Pancreas (tissue), 10 donors: Measurements from ENCODE around the gene DUOX1. TPM values are rescaled to one million over a fixed set of nuclear protein-coding genes. Genes with fewer than 3 reads are reported as not detected.

Experiments
- ATAC-seq, 4 donors: fragments of 200-7000 bp; cut with Tn5 transposase; one replicate each; pipeline versions ENCODE4 v1.8.0 to v1.9.1; 2020; ENCODE audit warnings: mild to moderate bottlenecking in 4 of 4, moderate library complexity in 4 of 4
- DNase-seq, 6 donors: peaks; one replicate each; pipeline ENCODE4 v3.0.0-alpha.2; 2020
- FAIRE-seq: peaks from 2 replicates; lab custom pipeline; 2012; peaks lifted over from hg19 to GRCh38; lab: Jason Lieb, UNC
- H3K27ac ChIP-seq, 4 donors: fragments of 200-600 bp; sonication (generic); 1 replicate in 3 of 4; 2 replicates in 1 of 4; pipeline versions ENCODE4 v1.5.0 to v1.8.0; 2020
- H3K27me3 ChIP-seq, 4 donors: fragments of 200-600 bp; one replicate each; pipeline ENCODE4 v1.8.0; 2021
- H3K36me3 ChIP-seq, 3 donors: fragments of 200-600 bp; sonication (generic) in 1 of 3; one replicate each; pipeline versions ENCODE4 v1.5.0 to v1.8.0; 2020 to 2021
- H3K4me1 ChIP-seq, 3 donors: fragments of 200-600 bp; one replicate each; pipeline ENCODE4 v1.8.0; 2021
- H3K4me3 ChIP-seq, 4 donors: fragments of 200-600 bp; sonication (generic) in 2 of 4; one replicate each; pipeline versions ENCODE4 v1.5.0 to v1.8.0; 2020 to 2021
- H3K9me3 ChIP-seq, 4 donors: fragments of 200-600 bp; one replicate each; pipeline ENCODE4 v1.8.0; 2021
- WGBS, 2 donors: extraction: QIAGEN DNeasy Blood & Tissue Kit; methylation state at CpG; one replicate each; pipeline ENCODE4 v1.1.7; 2013; 5-methylcytosine and 5-hydroxymethylcytosine counted together
- intact Hi-C, 3 donors: fragments of 100-400 bp; cut with DNase I; formaldehyde crosslinking; loops; one replicate each; pipeline versions ENCODE4 v1.11.1 to v1.14.2; 2022
- polyA plus RNA-seq, 2 donors: library from polyadenylated mRNA; stranded (reverse); fragments of 200-250 nt; gene quantifications; one replicate each; pipeline ENCODE4 v1.2.3, GENCODE V29; 2013
- total RNA-seq, 6 donors: library from RNA; stranded (reverse); fragmentation: NEBNext Ultra II Directional in 4 of 6; extraction: Animal tissue kit (Norgen Biotek cat#: 25700) in 4 of 6; gene quantifications; one replicate each; pipeline versions ENCODE4 v1.2.1 to v1.2.4, GENCODE V29; 2021 to 2023
- TF ChIP-seq, protein P1 (sequence below), 4 donors: fragments of 200-600 bp; sonication (generic) in 3 of 4; IDR thresholded peaks; one replicate each; pipeline versions ENCODE4 v1.5.0 to v1.8.0; 2021; ENCODE audit warnings: antibody characterized with exemption in 4 of 4
- donor health status: healthy with polysubstance abuse.
- donor health status: DM: no; HTN: no; CAD: no; lungs with moderate emphysema.
- donor health status: DM: no; HTN: no; CAD: no.
- donor health status: control.
- donor health status: control.
- donor health status: Bipolar disorder and iron deficiency.
- donor health status: DM: yes; HTN: yes; CAD: no.
- donor health status: DM: no; HTN: no; CAD: no.
- donor health status: DM: no; HTN: no; CAD: no.
- donor health status: DM: yes; HTN: yes; CAD: no.

Gene DUOX1
- total and polyA plus RNA-seq, 8 donors, result 0.14 to 0.97 (median 0.42) TPM

DNA sequence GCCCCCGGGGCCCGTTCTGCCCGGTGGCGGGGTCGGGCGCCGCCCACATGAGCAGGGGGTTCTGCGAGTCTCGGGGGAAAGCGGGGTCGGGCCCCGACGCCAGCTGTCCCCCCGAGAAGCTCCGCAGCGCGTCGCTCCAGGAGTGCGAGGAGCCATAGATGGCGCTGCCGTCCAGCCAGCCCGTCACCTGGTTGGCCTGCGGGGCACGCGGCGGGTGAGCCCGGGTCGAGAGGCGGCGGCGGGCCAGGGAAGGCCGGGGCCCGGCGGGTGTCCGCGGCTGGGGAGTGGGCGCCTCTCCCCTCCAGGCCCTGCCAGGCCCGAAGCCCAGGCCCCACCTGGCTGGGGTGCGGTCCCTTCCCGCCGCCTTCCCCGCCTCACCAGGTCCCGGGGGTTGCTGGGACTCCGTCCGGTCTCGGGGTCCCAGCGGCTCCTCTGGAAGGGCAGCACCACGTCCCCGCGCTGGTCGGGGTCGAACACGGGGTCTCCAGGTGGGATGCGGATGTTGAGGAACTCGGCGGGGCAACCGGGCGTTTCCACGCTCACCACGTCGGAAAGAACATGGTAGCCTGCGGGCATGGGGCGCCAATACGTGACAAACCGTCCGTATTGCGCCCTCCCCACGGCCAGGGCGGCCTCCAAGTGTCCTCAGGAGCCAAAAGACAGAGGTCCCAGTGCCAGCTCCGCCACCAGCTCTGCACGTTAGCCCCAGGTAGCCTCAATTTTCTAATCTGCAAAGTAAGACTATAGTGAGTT is 18.2 kb upstream of the DUOX1 start:
- FAIRE-seq (no peak), DNase-seq (no peak), ATAC-seq (peak in 2 of 4 donors; percentile 36 to 37)
- no peak overlapping the region for H3K27ac ChIP-seq
- no peaks in the 10 kb centered on the region for H3K9me3 ChIP-seq
- WGBS, 2 donors, result 8 to 9% methylated on average over 56 to 71 of the region's 71 CpGs
- peak overlapping the region in 1 of 4 donors; percentile 35 for H3K4me3 ChIP-seq
- H3K27me3 ChIP-seq, result peaks cover 0 to 19% (median 3%) of the 10 kb centered on the region in 4 donors
- intact Hi-C loops, result loop anchor here in 1 of 3 donors (10.0 kb wide), 1 partner anchor 157 kb away; the partner anchor contains the start of gene TERB2
- H3K4me1 ChIP-seq, result peaks cover 0 to 3% (median 0%) of the 10 kb centered on the region in 3 donors
- TF ChIP-seq, protein P1, sequence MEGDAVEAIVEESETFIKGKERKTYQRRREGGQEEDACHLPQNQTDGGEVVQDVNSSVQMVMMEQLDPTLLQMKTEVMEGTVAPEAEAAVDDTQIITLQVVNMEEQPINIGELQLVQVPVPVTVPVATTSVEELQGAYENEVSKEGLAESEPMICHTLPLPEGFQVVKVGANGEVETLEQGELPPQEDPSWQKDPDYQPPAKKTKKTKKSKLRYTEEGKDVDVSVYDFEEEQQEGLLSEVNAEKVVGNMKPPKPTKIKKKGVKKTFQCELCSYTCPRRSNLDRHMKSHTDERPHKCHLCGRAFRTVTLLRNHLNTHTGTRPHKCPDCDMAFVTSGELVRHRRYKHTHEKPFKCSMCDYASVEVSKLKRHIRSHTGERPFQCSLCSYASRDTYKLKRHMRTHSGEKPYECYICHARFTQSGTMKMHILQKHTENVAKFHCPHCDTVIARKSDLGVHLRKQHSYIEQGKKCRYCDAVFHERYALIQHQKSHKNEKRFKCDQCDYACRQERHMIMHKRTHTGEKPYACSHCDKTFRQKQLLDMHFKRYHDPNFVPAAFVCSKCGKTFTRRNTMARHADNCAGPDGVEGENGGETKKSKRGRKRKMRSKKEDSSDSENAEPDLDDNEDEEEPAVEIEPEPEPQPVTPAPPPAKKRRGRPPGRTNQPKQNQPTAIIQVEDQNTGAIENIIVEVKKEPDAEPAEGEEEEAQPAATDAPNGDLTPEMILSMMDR (IDR thresholded peaks at IDR 0.05), result no peak
- no peaks in the 10 kb centered on the region for H3K36me3 ChIP-seq

DNA sequence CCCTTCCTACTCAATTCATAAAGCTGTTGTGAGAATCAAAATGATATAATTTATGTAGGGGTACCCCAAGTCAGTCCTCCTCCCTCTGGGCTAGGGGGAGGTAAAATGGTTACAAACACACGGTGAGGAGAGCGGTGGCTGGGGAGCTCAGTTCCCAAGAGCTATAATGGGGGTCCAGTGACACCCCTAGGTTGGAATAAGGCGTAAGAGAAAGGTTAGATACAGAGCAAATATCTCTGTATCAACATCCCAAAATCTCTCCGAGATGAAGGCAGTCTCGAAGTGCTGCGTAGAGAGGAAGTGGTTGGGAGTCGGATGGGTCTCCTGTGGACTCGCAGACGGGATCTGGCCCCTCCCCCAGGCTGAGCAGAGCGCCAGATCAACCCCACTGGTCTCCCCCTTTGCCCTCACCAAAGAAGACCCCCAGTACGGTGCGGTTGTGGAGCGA is 17.6 kb upstream of the DUOX1 start:
- Histone ChIP-seq H3K27me3 (peaks cover 0 to 20% (median 7%) of the 10 kb centered on the region in 4 donors), H3K4me1 (peaks cover 0 to 7% (median 0%) of the 10 kb centered on the region in 3 donors), H3K9me3 (no peaks in the 10 kb centered on the region), H3K27ac (no peak overlapping the region), H3K4me3 (peak overlapping the region in 2 of 4 donors; percentile 5 to 35), H3K36me3 (no peaks in the 10 kb centered on the region)
- intact Hi-C loops, result loop anchor here in 1 of 3 donors (10.0 kb wide), 1 partner anchor 157 kb away; the partner anchor contains the start of gene TERB2
- DNase-seq (no peak), ATAC-seq (peak in 1 of 4 donors; percentile 3), FAIRE-seq (no peak)
- TF ChIP-seq, protein P1 (IDR thresholded peaks at IDR 0.05), result no peak
- 10% methylated on average over 12 to 13 of the region's 13 CpGs for WGBS, 2 donors

DNA sequence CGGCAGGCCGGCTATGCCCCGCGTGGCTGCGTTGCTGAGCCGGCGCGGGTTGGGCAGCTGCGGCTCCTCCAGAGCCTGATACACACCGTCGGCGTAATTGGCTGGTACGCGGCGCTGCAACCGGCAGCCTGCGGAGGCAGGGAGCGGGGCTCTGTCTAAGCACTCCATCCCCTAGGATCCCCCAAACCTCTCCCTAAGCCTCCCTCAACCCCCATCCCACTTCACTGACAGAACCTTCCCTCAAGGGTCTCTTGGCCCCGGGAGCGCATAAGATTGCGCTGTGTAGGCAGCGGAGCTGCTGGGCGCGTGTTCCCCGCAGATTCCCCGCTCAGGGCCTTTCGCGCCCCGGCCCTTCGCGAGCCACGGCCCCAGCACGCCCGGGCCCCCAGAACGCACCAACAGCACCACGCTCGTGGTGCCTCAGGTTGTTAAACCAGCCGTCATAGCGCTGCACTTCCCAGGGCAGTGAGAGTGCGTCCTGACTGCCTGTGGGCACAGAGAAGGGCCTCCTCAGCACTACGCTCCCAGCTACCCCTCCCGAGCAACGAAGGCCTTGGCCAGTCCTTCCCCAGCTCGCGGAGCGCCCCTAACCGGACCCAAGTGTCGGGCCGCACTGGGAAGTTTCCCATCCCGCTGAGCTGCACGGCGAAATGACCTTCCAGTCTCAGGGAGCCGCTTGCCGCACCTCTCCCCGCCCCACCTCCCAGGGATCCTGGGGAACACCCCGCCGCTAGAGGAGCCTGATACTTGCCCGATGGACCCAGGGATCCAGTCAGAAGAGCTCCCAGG is 17.0 kb upstream of the DUOX1 start:
- no peaks in the 10 kb centered on the region for H3K9me3 ChIP-seq
- peaks cover 0 to 25% (median 7%) of the 10 kb centered on the region in 4 donors for H3K27me3 ChIP-seq
- peak in 3 of 4 donors; percentile 24 to 35 (median 35) for ATAC-seq
- no peak for FAIRE-seq
- H3K4me1 ChIP-seq, result peaks cover 0 to 7% (median 0%) of the 10 kb centered on the region in 3 donors
- intact Hi-C loops, result loop anchor here in 1 of 3 donors (10.0 kb wide), 1 partner anchor 158 kb away; the partner anchor contains the start of gene TERB2
- H3K27ac ChIP-seq, result no peak overlapping the region
- no peaks in the 10 kb centered on the region for H3K36me3 ChIP-seq
- 2% methylated on average over 56 to 58 of the region's 58 CpGs for WGBS, 2 donors
- peak overlapping the region in 2 of 4 donors; percentile 5 to 35 for H3K4me3 ChIP-seq
- no peak for DNase-seq
- TF ChIP-seq, protein P1 (IDR thresholded peaks at IDR 0.05), result no peak

DNA sequence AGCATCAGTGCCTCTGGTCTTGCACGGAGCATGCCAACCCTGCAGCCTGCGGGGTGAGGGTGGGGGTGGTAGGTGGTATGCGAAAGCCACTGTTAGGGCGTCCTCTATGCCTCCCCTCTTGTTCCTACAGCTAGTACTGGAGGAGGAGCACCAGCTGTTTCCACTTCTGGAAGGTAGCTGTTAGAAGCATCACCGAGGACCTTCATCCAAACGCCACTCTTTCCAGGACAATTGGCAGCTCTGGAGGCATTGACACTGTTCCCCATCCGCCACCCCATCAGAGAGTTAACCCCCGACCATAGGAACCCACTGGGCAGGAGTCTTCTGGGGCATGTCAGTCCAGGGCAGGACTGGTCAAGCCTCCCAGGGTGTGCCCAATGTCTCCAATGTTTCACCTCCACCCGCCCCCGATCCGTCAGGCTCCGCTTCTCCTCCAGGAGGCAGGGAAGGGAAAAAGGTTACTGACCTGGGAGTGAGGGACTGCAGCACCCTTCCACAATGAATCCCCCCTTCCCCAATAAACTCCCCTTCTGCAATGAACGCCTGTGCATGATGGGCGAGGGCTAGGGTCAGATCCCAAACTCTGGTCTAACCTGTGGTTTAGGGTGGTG is 16.3 kb upstream of the DUOX1 start:
- Histone ChIP-seq H3K27ac (no peak overlapping the region), H3K27me3 (peaks cover 0 to 26% (median 7%) of the 10 kb centered on the region in 4 donors), H3K36me3 (no peaks in the 10 kb centered on the region), H3K9me3 (no peaks in the 10 kb centered on the region), H3K4me3 (peak overlapping the region in 1 of 4 donors; percentile 35), H3K4me1 (peaks cover 0 to 7% (median 0%) of the 10 kb centered on the region in 3 donors)
- TF ChIP-seq, protein P1 (IDR thresholded peaks at IDR 0.05), result no peak
- ATAC-seq, result no peak
- WGBS, 2 donors, result 10 to 12% methylated on average over 14 of the region's 14 CpGs
- no peak for FAIRE-seq
- intact Hi-C loops, result loop anchor here in 1 of 3 donors (10.0 kb wide), 1 partner anchor 159 kb away; the partner anchor contains the start of gene TERB2
- peak in 1 of 6 donors; percentile 26 for DNase-seq
